HepG2 (cell line): ENCODE results near the gene CBX2. TPM values are rescaled to one million over a fixed set of nuclear protein-coding genes. Genes with fewer than 3 reads are reported as not detected.

ENCODE experiments used
- BATF2 ChIP-seq: sonication (generic); formaldehyde crosslinking; IDR thresholded peaks from 2 replicates; pipeline ENCODE4 v1.8.0; 2022; ENCODE audit warnings: mild to moderate bottlenecking, missing genetic modification reagents, moderate library complexity
- BHLHE40 ChIP-seq: IDR thresholded peaks from 2 replicates; pipeline ENCODE4 v1.6.1; 2011; ENCODE audit warnings: low read length, improper control_type of control experiment
- CENPX ChIP-seq: sonication (generic); formaldehyde crosslinking; IDR thresholded peaks from 2 replicates; pipeline ENCODE4 v1.9.0; 2021; ENCODE audit warnings: mild to moderate bottlenecking, missing genetic modification reagents, moderate library complexity
- GATA4 ChIP-seq: sonication (generic); IDR thresholded peaks from 2 replicates; pipeline ENCODE4 v1.6.1; 2016; ENCODE audit warnings: antibody characterized with exemption, low read depth, borderline replicate concordance
- KDM1A ChIP-seq: IDR thresholded peaks from 2 replicates; pipeline ENCODE4 v1.6.1; 2016; ENCODE audit warnings: missing compliant biosample characterization
- KDM4B ChIP-seq: sonication (generic); formaldehyde crosslinking; IDR thresholded peaks from 2 replicates; pipeline ENCODE4 v1.4.0; 2020; ENCODE audit warnings: missing genetic modification reagents
- KDM6A ChIP-seq: IDR thresholded peaks from 2 replicates; pipeline ENCODE4 v1.6.1; 2016; ENCODE audit warnings: low read depth
- MTF2 ChIP-seq: sonication (generic); formaldehyde crosslinking; IDR thresholded peaks from 2 replicates; pipeline ENCODE4 v1.5.0; 2020; ENCODE audit warnings: missing genetic modification reagents, borderline replicate concordance
- NAIF1 ChIP-seq: sonication (generic); formaldehyde crosslinking; IDR thresholded peaks from 2 replicates; pipeline ENCODE4 v1.5.0; 2020; ENCODE audit warnings: mild to moderate bottlenecking, missing genetic modification reagents, borderline replicate concordance
- NFATC3 ChIP-seq: sonication (generic); formaldehyde crosslinking; IDR thresholded peaks from 2 replicates; pipeline ENCODE4 v1.5.1; 2020; ENCODE audit warnings: mild to moderate bottlenecking, missing genetic modification reagents
- PCBP1 ChIP-seq: fragments of 200-400 bp; formaldehyde crosslinking; IDR thresholded peaks from 2 replicates; pipeline ENCODE4 v1.6.1; 2017; ENCODE audit warnings: mild to moderate bottlenecking, low read depth, low read length, borderline replicate concordance
- PLRG1 ChIP-seq: fragments of 450-650 bp; conservative IDR thresholded peaks from 2 replicates; pipeline ENCODE4 v1.6.1; 2016
- POLR2G ChIP-seq: fragments of 200-400 bp; formaldehyde crosslinking; IDR thresholded peaks from 2 replicates; pipeline ENCODE4 v1.6.1; 2018; ENCODE audit warnings: mild to moderate bottlenecking, low read depth, low read length, moderate library complexity
- RAD51 ChIP-seq: fragments of 450-650 bp; IDR thresholded peaks from 2 replicates; pipeline ENCODE4 v1.6.1; 2016; ENCODE audit warnings: borderline replicate concordance
- RARG ChIP-seq: sonication (generic); formaldehyde crosslinking; IDR thresholded peaks from 2 replicates; pipeline ENCODE4 v1.4.0; 2020; ENCODE audit warnings: low read depth, mild to moderate bottlenecking, missing genetic modification reagents
- SIX4 ChIP-seq: sonication (generic); formaldehyde crosslinking; IDR thresholded peaks from 2 replicates; pipeline ENCODE4 v1.4.0; 2020; ENCODE audit warnings: missing genetic modification reagents
- STAT5B ChIP-seq: sonication (generic); formaldehyde crosslinking; IDR thresholded peaks from 2 replicates; pipeline ENCODE4 v1.4.0; 2020; ENCODE audit warnings: missing genetic modification reagents
- TBL1XR1 ChIP-seq: fragments of 150-350 bp; IDR thresholded peaks from 2 replicates; pipeline ENCODE4 v1.6.1; 2014; ENCODE audit warnings: borderline replicate concordance, low read length; ENCODE audit not compliant: partially characterized antibody
- XBP1 ChIP-seq: sonication (generic); formaldehyde crosslinking; IDR thresholded peaks from 2 replicates; pipeline ENCODE4 v1.5.0; 2020; ENCODE audit warnings: missing genetic modification reagents
- ZBTB1 ChIP-seq: sonication (generic); formaldehyde crosslinking; IDR thresholded peaks from 2 replicates; pipeline ENCODE4 v1.4.0; 2020; ENCODE audit warnings: missing genetic modification reagents, borderline replicate concordance
- ZNF17 ChIP-seq: sonication (generic); formaldehyde crosslinking; IDR thresholded peaks from 2 replicates; pipeline ENCODE4 v1.5.0; 2020; ENCODE audit warnings: mild to moderate bottlenecking, missing genetic modification reagents
- ZNF253 ChIP-seq: sonication (generic); formaldehyde crosslinking; IDR thresholded peaks from 2 replicates; pipeline ENCODE4 v1.8.0; 2022; ENCODE audit warnings: mild to moderate bottlenecking, missing genetic modification reagents, borderline replicate concordance
- ZNF775 ChIP-seq: sonication (generic); formaldehyde crosslinking; IDR thresholded peaks from 2 replicates; pipeline ENCODE4 v1.4.0; 2020; ENCODE audit warnings: missing genetic modification reagents, mild to moderate bottlenecking, moderate library complexity, borderline replicate concordance
- polyA plus RNA-seq, 8 experiments: library from polyadenylated mRNA; depleted of rRNA in 3 of 8; stranded (reverse) in 7 of 8; unstranded in 1 of 8; fragments of >200 nt; fragmentation: Illumina TruSeq in 4 of 8; extraction: Trizol in 4 of 8; gene quantifications; 2 replicates each; pipeline versions ENCODE4 v1.2.1 to v1.2.3, GENCODE V29; 2011 to 2016; ENCODE audit warnings: low read depth in 4 of 8, missing spikeins in 1 of 8, mixed read lengths in 1 of 8; ENCODE audit not compliant: insufficient read depth in 1 of 8
- total RNA-seq, 5 experiments: library from RNA; depleted of rRNA; stranded (reverse); fragments of >200 nt; fragmentation: Illumina TruSeq; extraction: Trizol; gene quantifications; 2 replicates each; pipeline ENCODE4 v1.2.3, GENCODE V29; 2016; ENCODE audit warnings: low read depth in 1 of 5
- TF ChIP-seq, protein P1 (sequence below): sonication (generic); formaldehyde crosslinking; conservative IDR thresholded peaks from 2 replicates; pipeline ENCODE4 v1.4.0; 2020; ENCODE audit warnings: missing genetic modification reagents
- TF ChIP-seq, protein P2 (sequence below): conservative IDR thresholded peaks from 2 replicates; pipeline ENCODE4 v1.6.1; 2018; ENCODE audit warnings: missing genetic modification reagents

Gene CBX2
- total and polyA plus RNA-seq, 2 of the 13 experiments (the other 11 are each of a cell fraction or from before 2014, with no cell fraction given), result 14.5 to 31.1 TPM

DNA sequence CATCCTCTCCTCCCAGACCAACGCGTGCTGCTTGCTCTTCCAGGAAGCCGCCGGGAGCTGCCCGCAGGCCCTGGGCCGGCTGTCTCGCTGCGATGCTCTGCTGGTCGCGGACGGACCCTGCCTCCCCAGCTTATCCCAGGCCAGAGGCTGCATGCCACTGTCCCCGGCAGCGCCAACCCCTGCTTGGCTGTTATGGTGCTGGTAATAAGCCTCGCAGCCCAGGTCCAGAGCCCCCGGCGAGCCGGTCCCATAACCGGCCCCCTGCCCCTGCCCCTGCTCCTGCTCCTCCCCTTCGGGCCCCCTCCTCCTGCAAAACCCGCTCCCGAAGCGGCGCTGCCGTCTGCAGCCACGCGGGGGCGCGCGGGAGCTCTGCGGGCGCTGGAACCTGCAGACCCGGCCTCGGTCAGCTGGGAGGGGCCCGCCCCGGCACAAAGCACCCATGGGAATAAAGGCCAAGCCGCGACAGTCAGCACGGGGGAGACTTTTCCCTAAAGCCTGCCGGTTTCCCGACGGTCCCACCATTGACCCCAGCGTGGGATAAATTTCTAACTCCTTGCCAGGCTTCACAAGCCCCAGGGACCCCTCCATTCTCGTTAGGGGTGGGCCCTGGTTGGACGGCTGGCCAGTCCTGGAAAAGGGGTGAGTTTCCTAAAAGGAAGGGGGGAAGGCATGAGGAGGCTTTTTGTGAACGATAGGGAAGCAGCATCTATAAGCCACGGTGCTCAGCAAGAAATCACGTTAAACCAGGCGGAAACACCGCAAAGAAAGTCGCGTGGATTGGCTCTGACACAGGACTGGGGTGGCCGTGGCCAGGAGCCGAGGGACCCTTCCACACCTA lies 36.0 kb upstream of the CBX2 start (continued):
- no peak for TF ChIP-seq BATF2
- TF ChIP-seq GATA4, result no peak
- no peak for TF ChIP-seq CENPX (CRISPR knock-in tag)
- no peak for TF ChIP-seq PLRG1
- TF ChIP-seq, protein P1, sequence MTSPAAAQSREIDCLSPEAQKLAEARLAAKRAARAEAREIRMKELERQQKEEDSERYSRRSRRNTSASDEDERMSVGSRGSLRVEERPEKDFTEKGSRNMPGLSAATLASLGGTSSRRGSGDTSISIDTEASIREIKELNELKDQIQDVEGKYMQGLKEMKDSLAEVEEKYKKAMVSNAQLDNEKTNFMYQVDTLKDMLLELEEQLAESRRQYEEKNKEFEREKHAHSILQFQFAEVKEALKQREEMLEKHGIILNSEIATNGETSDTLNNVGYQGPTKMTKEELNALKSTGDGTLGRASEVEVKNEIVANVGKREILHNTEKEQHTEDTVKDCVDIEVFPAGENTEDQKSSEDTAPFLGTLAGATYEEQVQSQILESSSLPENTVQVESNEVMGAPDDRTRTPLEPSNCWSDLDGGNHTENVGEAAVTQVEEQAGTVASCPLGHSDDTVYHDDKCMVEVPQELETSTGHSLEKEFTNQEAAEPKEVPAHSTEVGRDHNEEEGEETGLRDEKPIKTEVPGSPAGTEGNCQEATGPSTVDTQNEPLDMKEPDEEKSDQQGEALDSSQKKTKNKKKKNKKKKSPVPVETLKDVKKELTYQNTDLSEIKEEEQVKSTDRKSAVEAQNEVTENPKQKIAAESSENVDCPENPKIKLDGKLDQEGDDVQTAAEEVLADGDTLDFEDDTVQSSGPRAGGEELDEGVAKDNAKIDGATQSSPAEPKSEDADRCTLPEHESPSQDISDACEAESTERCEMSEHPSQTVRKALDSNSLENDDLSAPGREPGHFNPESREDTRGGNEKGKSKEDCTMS, result no peak
- TF ChIP-seq NFATC3 (CRISPR knock-in tag), result peak; percentile 87
- no peak for TF ChIP-seq POLR2G
- TF ChIP-seq, protein P2, sequence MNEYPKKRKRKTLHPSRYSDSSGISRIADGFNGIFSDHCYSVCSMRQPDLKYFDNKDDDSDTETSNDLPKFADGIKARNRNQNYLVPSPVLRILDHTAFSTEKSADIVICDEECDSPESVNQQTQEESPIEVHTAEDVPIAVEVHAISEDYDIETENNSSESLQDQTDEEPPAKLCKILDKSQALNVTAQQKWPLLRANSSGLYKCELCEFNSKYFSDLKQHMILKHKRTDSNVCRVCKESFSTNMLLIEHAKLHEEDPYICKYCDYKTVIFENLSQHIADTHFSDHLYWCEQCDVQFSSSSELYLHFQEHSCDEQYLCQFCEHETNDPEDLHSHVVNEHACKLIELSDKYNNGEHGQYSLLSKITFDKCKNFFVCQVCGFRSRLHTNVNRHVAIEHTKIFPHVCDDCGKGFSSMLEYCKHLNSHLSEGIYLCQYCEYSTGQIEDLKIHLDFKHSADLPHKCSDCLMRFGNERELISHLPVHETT (CRISPR knock-in tag), result no peak; the same call in 1 of the 2 replicates
- no peak for TF ChIP-seq ZBTB1 (CRISPR knock-in tag)
- no peak for TF ChIP-seq KDM6A (CRISPR knock-in tag)
- TF ChIP-seq STAT5B (CRISPR knock-in tag), result 0 out of 2 replicates have a peak, but pooled peaks have one; percentile 26
- no peak for TF ChIP-seq TBL1XR1
- no peak for TF ChIP-seq NAIF1 (CRISPR knock-in tag)
- no peak; the same call in 1 of the 2 replicates for TF ChIP-seq MTF2
- no peak for TF ChIP-seq ZNF253 (CRISPR knock-in tag)
- TF ChIP-seq BHLHE40, result 0 out of 2 replicates have a peak, but pooled peaks have one; percentile 6
- TF ChIP-seq PCBP1, result 0 out of 2 replicates have a peak, but pooled peaks have one; percentile 56
- TF ChIP-seq ZNF775 (CRISPR knock-in tag), result no peak
- no peak for TF ChIP-seq KDM1A (CRISPR knock-in tag)
- TF ChIP-seq RARG (CRISPR knock-in tag), result no peak
- TF ChIP-seq XBP1 (CRISPR knock-in tag), result no peak
- TF ChIP-seq SIX4 (CRISPR knock-in tag), result no peak
- TF ChIP-seq ZNF17 (CRISPR knock-in tag), result no peak
- no peak for TF ChIP-seq RAD51
- TF ChIP-seq KDM4B (CRISPR knock-in tag), result no peak
